HEK293T (cell line): Measurements from ENCODE around the gene EHBP1.

Source experiments
- BHLHE40 ChIP-seq: fragments of 450-650 bp; IDR thresholded peaks from 2 replicates; pipeline ENCODE4 v1.6.1; 2016; ENCODE audit warnings: mild to moderate bottlenecking, moderate library complexity, borderline replicate concordance
- ELF4 ChIP-seq: fragments of 450-650 bp; IDR thresholded peaks from 2 replicates; pipeline ENCODE4 v1.6.1; 2017; ENCODE audit warnings: antibody characterized with exemption
- FOXA1 ChIP-seq: fragments of 450-650 bp; IDR thresholded peaks from 2 replicates; pipeline ENCODE4 v1.6.1; 2016; ENCODE audit warnings: mild to moderate bottlenecking
- FOXM1 ChIP-seq: fragments of 450-650 bp; IDR thresholded peaks from 2 replicates; pipeline ENCODE4 v1.6.1; 2017; ENCODE audit warnings: mild to moderate bottlenecking, borderline replicate concordance
- SP1 ChIP-seq: fragments of 450-650 bp; IDR thresholded peaks from 2 replicates; pipeline ENCODE4 v1.6.1; 2017
- SUZ12 ChIP-seq: fragments of 450-650 bp; IDR thresholded peaks from 2 replicates; pipeline ENCODE4 v1.6.1; 2016; ENCODE audit warnings: mild to moderate bottlenecking
- ZNF384 ChIP-seq: fragments of 450-650 bp; IDR thresholded peaks from 2 replicates; pipeline ENCODE4 v1.6.1; 2016

DNA sequence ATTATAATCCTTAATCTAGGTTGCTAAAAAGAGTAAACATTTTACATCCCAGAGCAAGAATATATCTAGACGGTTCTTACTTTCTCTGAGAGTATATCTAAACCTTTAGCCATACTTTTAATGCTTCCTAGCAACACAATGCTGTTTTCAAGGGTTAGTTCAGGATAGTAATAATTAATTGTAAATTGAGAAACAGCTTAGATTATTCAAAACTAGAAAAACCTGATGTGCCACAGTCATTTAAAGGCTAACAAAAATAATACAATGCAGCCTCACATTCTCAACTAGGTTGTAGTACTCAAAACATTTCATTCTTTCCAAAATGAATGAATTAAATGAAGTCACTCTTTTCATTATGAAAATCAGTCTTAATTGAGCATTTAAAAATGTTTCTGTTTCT, 241.9 kb downstream of the EHBP1 start:
- TF ChIP-seq ZNF384 (no peak), BHLHE40 (no peak), FOXA1 (no peak), SP1 (no peak), SUZ12 (no peak), ELF4 (no peak), FOXM1 (no peak)
